ENCODE results near the gene TMEM147.

- TF ChIP-seq RAD21 (IDR thresholded peaks at IDR 0.05; ENCODE audit: low read length) (no peak), CTCF (conservative IDR thresholded peaks at IDR 0.05; ENCODE audit: low read depth, low read length) (no peak), POLR2A (IDR thresholded peaks at IDR 0.05; ENCODE audit: low read depth, low read length) (no peak), MAFK (IDR thresholded peaks at IDR 0.05; ENCODE audit: low read depth, low read length) (no peak), BHLHE40 (IDR thresholded peaks at IDR 0.05; ENCODE audit: low read depth, low read length) (no peak), RFX5 (IDR thresholded peaks at IDR 0.05; ENCODE audit: low read depth, low read length) (no peak), NFE2L2 (IDR thresholded peaks at IDR 0.05; ENCODE audit: low read depth, low read length) (no peak), RCOR1 (IDR thresholded peaks at IDR 0.05; ENCODE audit: insufficient replicate concordance, low read length) (no peak), CEBPB (IDR thresholded peaks at IDR 0.05; ENCODE audit: low read depth, low read length) (no peak), MAZ (IDR thresholded peaks at IDR 0.05; ENCODE audit: borderline replicate concordance, low read depth, low read length) (no peak), USF2 (IDR thresholded peaks at IDR 0.05; ENCODE audit: low read depth, low read length) (no peak), SMC3 (IDR thresholded peaks at IDR 0.05; ENCODE audit: low read depth, low read length) (no peak), ELK1 (IDR thresholded peaks at IDR 0.05; ENCODE audit: borderline replicate concordance, low read depth, low read length) (no peak)
These were observed 40.4 kb downstream of the TMEM147 start, which contains the start of gene PMIS2 for GRCh38 chr19:35585848-35586247.
